Measurements from ENCODE around the gene B9D1. TPM values are rescaled to one million over a fixed set of nuclear protein-coding genes. Genes with fewer than 3 reads are reported as not detected.

The B9D1 gene
- total and polyA plus RNA-seq, 5 donors from 2014 or later: 1.2 to 2.1 (median 1.6) TPM

- Mint-ChIP-seq H3K27ac (no peak overlapping the region), H3K9me3 (peaks cover 0 to 10% (median 2%) of the 10 kb centered on the region in 7 donors), H3K36me3 (peaks cover 4% of the 10 kb centered on the region), H3K27me3 (peaks cover 2% of the 10 kb centered on the region), H3K4me1 (no peaks in the 10 kb centered on the region), H3K4me3 (no peak overlapping the region)
- no peaks in the 10 kb centered on the region for H3K4me1 ChIP-seq (ENCODE audit: control insufficient read depth, insufficient read depth, low read length, poor library complexity, severe bottlenecking)
- peaks cover 0 to 8% of the 10 kb centered on the region in 2 experiments for H3K9me3 ChIP-seq (ENCODE audit: control insufficient read depth in 2 of 2, low read length in 2 of 2)
- no peak overlapping the region for H3K4me3 ChIP-seq (ENCODE audit: low read depth, low read length)
- ATAC-seq (ENCODE audit: low read depth in 2 of 2): no peak
- no peaks in the 10 kb centered on the region for H3K36me3 ChIP-seq (ENCODE audit: control insufficient read depth, insufficient read depth, low read length)
- no peak for DNase-seq
- H3K27me3 ChIP-seq (ENCODE audit: control insufficient read depth, insufficient read depth, low read length): no peaks in the 10 kb centered on the region
- H3K27ac ChIP-seq (ENCODE audit: insufficient read depth, low read length, poor library complexity, severe bottlenecking): no peak overlapping the region
These were observed 41.6 kb downstream of the B9D1 start for GRCh38 chr17:19320876-19321275.

GRCh38 chr17:19319771-19320505 lies 42.6 kb downstream of the B9D1 start:
- Mint-ChIP-seq H3K9me3 (peaks cover 0 to 2% (median 0%) of the 10 kb centered on the region in 7 donors), H3K4me3 (no peak overlapping the region), H3K27me3 (peaks cover 4% of the 10 kb centered on the region), H3K27ac (peak overlapping the region in 1 of 3 donors; percentile 5), H3K4me1 (no peaks in the 10 kb centered on the region), H3K36me3 (peaks cover 7% of the 10 kb centered on the region)
- Histone ChIP-seq H3K9me3 (ENCODE audit: control insufficient read depth in 2 of 2, low read length in 2 of 2) (no peaks in the 10 kb centered on the region), H3K4me1 (ENCODE audit: control insufficient read depth, insufficient read depth, low read length, poor library complexity, severe bottlenecking) (no peaks in the 10 kb centered on the region), H3K4me3 (ENCODE audit: low read depth, low read length) (no peak overlapping the region), H3K27ac (ENCODE audit: insufficient read depth, low read length, poor library complexity, severe bottlenecking) (no peak overlapping the region), H3K36me3 (ENCODE audit: control insufficient read depth, insufficient read depth, low read length) (no peaks in the 10 kb centered on the region), H3K27me3 (ENCODE audit: control insufficient read depth, insufficient read depth, low read length) (no peaks in the 10 kb centered on the region)
- no peak for ATAC-seq (ENCODE audit: low read depth in 2 of 2)
- DNase-seq: no peak

DNA sequence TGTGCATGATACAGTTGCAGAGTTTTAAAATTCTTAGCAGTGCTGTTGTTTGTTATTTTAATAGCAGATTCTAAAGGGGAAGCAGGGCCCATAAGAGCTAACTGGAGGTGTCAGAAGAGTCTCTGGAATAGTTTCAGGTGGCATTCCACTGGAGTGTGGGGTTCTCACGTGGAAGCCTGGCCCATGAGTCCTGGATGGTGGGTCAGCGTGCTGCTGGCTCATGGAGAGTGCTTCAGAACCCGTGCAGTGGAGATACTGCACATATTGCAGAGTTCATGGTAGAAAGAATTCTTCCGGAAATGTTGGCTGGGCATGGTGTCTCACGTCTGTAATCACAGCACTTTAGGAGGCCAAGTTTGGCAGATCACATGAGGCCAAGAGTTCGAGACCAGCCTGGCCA lies 43.9 kb downstream of the B9D1 start:
- H3K36me3 ChIP-seq (ENCODE audit: control insufficient read depth, insufficient read depth, low read length): no peaks in the 10 kb centered on the region
- DNase-seq: no peak
- no peak overlapping the region for H3K4me3 Mint-ChIP-seq
- no peak overlapping the region for H3K4me3 ChIP-seq (ENCODE audit: low read depth, low read length)
- no peaks in the 10 kb centered on the region for H3K4me1 ChIP-seq (ENCODE audit: control insufficient read depth, insufficient read depth, low read length, poor library complexity, severe bottlenecking)
- peaks cover 4% of the 10 kb centered on the region for H3K27me3 Mint-ChIP-seq
- peaks cover 14% of the 10 kb centered on the region for H3K36me3 Mint-ChIP-seq
- H3K4me1 Mint-ChIP-seq: no peaks in the 10 kb centered on the region
- no peak overlapping the region for H3K27ac Mint-ChIP-seq
- H3K9me3 ChIP-seq (ENCODE audit: control insufficient read depth in 2 of 2, low read length in 2 of 2): no peaks in the 10 kb centered on the region
- H3K27me3 ChIP-seq (ENCODE audit: control insufficient read depth, insufficient read depth, low read length): no peaks in the 10 kb centered on the region
- peaks cover 0 to 2% (median 0%) of the 10 kb centered on the region in 7 donors for H3K9me3 Mint-ChIP-seq
- no peak overlapping the region for H3K27ac ChIP-seq (ENCODE audit: insufficient read depth, low read length, poor library complexity, severe bottlenecking)
- ATAC-seq (ENCODE audit: low read depth in 2 of 2): no peak

DNA sequence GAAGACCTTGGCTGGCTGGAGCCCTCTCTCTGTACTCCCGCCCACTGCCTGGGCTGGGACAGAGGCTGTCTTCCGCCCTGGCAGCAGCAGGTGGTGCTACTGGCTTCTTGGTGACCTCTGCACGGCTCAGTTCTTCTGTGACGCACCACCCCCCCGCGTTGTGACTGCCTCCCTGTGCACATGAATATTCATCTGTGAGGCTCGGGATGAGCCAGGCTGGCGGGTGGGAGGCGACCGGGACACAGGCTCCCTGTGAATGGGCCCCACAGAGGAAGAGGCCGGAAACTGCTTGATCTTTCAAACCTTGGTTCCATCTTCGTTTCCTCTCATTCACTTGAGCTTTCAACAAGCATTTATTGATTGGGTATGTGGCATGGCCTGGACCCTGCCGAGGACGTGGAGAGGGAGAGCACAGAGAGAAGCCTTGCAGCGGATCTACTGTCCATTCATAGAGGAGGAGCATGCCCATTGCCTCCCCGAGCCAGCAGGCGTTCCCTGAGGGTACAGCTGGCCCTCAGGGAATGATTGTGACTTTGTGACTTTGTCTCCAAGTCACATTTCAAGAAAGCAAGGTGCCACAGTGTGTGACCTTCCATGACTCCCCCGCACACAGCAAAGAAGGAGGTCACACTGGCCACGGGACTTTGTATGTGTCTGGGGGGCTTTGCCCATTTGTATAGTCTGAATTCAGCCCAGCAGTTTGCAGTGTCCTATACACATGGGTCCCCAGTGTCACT lies 45.0 kb downstream of the B9D1 start:
- DNase-seq (no peak), ATAC-seq (ENCODE audit: low read depth in 2 of 2) (no peak)
- Mint-ChIP-seq H3K9me3 (peaks cover 0 to 2% (median 0%) of the 10 kb centered on the region in 7 donors), H3K27me3 (peaks cover 4% of the 10 kb centered on the region), H3K36me3 (peaks cover 13% of the 10 kb centered on the region), H3K4me1 (no peaks in the 10 kb centered on the region), H3K27ac (no peak overlapping the region), H3K4me3 (no peak overlapping the region)
- no peaks in the 10 kb centered on the region for H3K9me3 ChIP-seq (ENCODE audit: control insufficient read depth in 2 of 2, low read length in 2 of 2)
- H3K36me3 ChIP-seq (ENCODE audit: control insufficient read depth, insufficient read depth, low read length): no peaks in the 10 kb centered on the region
- H3K27ac ChIP-seq (ENCODE audit: insufficient read depth, low read length, poor library complexity, severe bottlenecking): no peak overlapping the region
- no peak overlapping the region for H3K4me3 ChIP-seq (ENCODE audit: low read depth, low read length)
- H3K4me1 ChIP-seq (ENCODE audit: control insufficient read depth, insufficient read depth, low read length, poor library complexity, severe bottlenecking): no peaks in the 10 kb centered on the region
- H3K27me3 ChIP-seq (ENCODE audit: control insufficient read depth, insufficient read depth, low read length): no peaks in the 10 kb centered on the region

DNA sequence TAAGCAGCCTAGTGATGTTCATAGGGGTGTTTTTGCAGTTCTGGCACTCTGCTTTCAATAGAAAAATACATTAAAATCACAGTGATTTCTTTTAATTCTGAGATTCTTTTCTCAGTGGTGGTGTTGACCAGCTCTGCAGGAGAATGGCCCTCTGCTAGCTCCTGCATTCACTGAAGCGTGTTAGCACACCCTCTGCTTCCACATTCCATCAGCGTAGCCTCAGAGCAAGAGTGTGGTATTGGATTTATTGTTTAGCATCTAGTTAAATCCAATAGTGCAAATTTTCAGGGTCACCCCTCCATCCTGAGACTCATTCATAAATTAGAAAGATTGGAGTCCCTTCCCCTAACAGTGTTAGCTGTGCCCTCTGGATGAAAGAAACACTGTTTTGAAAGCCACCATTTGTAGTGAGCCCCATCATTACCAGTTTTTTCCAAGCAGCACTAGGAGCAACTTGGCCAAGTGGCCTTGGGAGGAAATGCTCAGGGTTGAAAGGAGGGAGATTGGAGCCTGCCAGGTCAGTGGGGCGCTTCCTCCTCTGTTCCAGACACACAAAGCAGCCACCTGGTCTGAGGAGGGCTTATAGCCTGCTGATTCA lies 45.7 kb downstream of the B9D1 start:
- Histone ChIP-seq H3K36me3 (ENCODE audit: control insufficient read depth, insufficient read depth, low read length) (no peaks in the 10 kb centered on the region), H3K9me3 (ENCODE audit: control insufficient read depth in 2 of 2, low read length in 2 of 2) (no peaks in the 10 kb centered on the region), H3K4me3 (ENCODE audit: low read depth, low read length) (no peak overlapping the region), H3K27me3 (ENCODE audit: control insufficient read depth, insufficient read depth, low read length) (no peaks in the 10 kb centered on the region), H3K27ac (ENCODE audit: insufficient read depth, low read length, poor library complexity, severe bottlenecking) (no peak overlapping the region), H3K4me1 (ENCODE audit: control insufficient read depth, insufficient read depth, low read length, poor library complexity, severe bottlenecking) (no peaks in the 10 kb centered on the region)
- Mint-ChIP-seq H3K27me3 (peaks cover 4% of the 10 kb centered on the region), H3K27ac (no peak overlapping the region), H3K4me3 (no peak overlapping the region), H3K36me3 (peaks cover 15% of the 10 kb centered on the region), H3K9me3 (peaks cover 0 to 2% (median 0%) of the 10 kb centered on the region in 7 donors), H3K4me1 (no peaks in the 10 kb centered on the region)
- DNase-seq: no peak
- no peak for ATAC-seq (ENCODE audit: low read depth in 2 of 2)

- Histone ChIP-seq H3K9me3 (ENCODE audit: control insufficient read depth in 2 of 2, low read length in 2 of 2) (no peaks in the 10 kb centered on the region), H3K4me3 (ENCODE audit: low read depth, low read length) (no peak overlapping the region), H3K4me1 (ENCODE audit: control insufficient read depth, insufficient read depth, low read length, poor library complexity, severe bottlenecking) (no peaks in the 10 kb centered on the region), H3K36me3 (ENCODE audit: control insufficient read depth, insufficient read depth, low read length) (no peaks in the 10 kb centered on the region), H3K27ac (ENCODE audit: insufficient read depth, low read length, poor library complexity, severe bottlenecking) (no peak overlapping the region), H3K27me3 (ENCODE audit: control insufficient read depth, insufficient read depth, low read length) (no peaks in the 10 kb centered on the region)
- Mint-ChIP-seq H3K9me3 (no peaks in the 10 kb centered on the region), H3K27me3 (peaks cover 4% of the 10 kb centered on the region), H3K4me1 (no peaks in the 10 kb centered on the region), H3K4me3 (no peak overlapping the region), H3K27ac (no peak overlapping the region), H3K36me3 (peaks cover 15% of the 10 kb centered on the region)
- ATAC-seq (ENCODE audit: low read depth in 2 of 2): no peak
- DNase-seq: no peak
These were observed 47.4 kb downstream of the B9D1 start for GRCh38 chr17:19315104-19315503.

DNA sequence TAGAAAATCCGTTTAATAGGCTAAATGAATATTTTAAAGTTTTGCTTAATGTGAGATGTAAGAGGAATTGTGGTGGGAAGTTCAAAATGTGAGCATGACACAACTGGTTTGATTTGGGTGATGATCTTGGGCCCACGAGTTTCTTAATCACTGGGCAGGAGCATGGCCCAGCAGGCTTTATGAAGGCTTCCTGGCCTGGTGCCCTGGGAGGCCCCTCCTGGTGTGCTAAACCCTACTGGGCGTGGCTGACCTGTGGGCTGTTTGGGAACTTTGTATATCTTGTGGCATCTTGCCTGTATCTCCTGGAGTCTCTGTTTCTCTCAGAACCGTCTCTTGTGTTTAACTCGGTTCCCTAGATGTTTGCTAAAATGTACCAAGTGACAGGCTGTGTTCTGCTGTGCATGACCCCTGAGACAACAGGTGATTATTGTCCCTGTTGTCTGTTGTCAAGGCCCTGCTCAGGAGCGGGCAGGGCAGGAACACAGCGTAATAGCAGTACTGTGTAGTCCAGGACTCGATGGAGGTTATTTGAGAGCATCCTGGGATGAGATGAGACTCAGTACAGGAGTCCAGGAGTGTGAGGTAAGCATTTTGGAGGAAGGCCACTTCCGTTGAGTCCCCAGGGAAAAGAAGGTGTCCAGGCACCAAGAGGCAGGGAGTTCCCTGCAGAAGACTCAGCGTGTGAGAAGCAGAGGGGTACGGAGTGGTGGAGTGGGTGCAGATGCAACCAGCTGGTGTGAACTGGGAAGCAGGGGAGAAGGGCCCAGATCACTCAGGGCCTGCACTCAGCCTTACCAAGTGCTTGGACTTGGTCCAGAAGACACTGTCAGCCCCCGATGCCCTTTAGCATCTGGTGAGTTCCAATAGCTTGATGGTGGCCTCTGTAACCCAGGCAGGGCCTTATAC lies 48.5 kb downstream of the B9D1 start:
- peaks cover 4% of the 10 kb centered on the region for H3K27me3 Mint-ChIP-seq
- no peaks in the 10 kb centered on the region for H3K4me1 Mint-ChIP-seq
- Histone ChIP-seq H3K4me1 (ENCODE audit: control insufficient read depth, insufficient read depth, low read length, poor library complexity, severe bottlenecking) (no peaks in the 10 kb centered on the region), H3K9me3 (ENCODE audit: control insufficient read depth in 2 of 2, low read length in 2 of 2) (no peaks in the 10 kb centered on the region), H3K27ac (ENCODE audit: insufficient read depth, low read length, poor library complexity, severe bottlenecking) (no peak overlapping the region), H3K4me3 (ENCODE audit: low read depth, low read length) (no peak overlapping the region), H3K27me3 (ENCODE audit: control insufficient read depth, insufficient read depth, low read length) (no peaks in the 10 kb centered on the region), H3K36me3 (ENCODE audit: control insufficient read depth, insufficient read depth, low read length) (no peaks in the 10 kb centered on the region)
- H3K4me3 Mint-ChIP-seq: no peak overlapping the region
- peaks cover 15% of the 10 kb centered on the region for H3K36me3 Mint-ChIP-seq
- no peaks in the 10 kb centered on the region for H3K9me3 Mint-ChIP-seq
- peak overlapping the region in 1 of 3 donors; percentile 70 for H3K27ac Mint-ChIP-seq
- DNase-seq: no peak
- ATAC-seq (ENCODE audit: low read depth in 2 of 2): no peak

Data from CD4-positive, CD25-positive, alpha-beta regulatory T cell (primary cell).